MCF 10A (cell line): ENCODE results near the gene PLPPR5. TPM values are rescaled to one million over a fixed set of nuclear protein-coding genes. Genes with fewer than 3 reads are reported as not detected.
"Not testable (repeated sequence)": the region's sequence is repeated elsewhere in the genome, so short reads cannot be mapped to it uniquely, and the experiment has no call there.

Experiments used
- BruUV-seq: library from RNA; stranded (reverse); fragments of 400-500 nt; replicated peaks from 2 replicates; lab custom pipeline; 2021; lab: Mats Ljungman, UMichigan
- CTCF ChIA-PET: fragments of 300-600 bp; sonication (Branson Sonifier 250); formaldehyde crosslinking; extraction: SDS; loops from one replicate; lab custom pipeline; 2021; ENCODE audit warnings: antibody characterized with exemption, inconsistent platforms; lab: Yijun Ruan, JAX
- POLR2A ChIA-PET: fragments of 300-600, 350-650 bp; sonication (Branson Sonifier 250); formaldehyde crosslinking; extraction: SDS; loops from one replicate; lab custom pipeline; 2020; ENCODE audit warnings: antibody characterized with exemption, inconsistent platforms; lab: Yijun Ruan, JAX
- DNase-seq: peaks from one replicate; pipeline ENCODE4 v3.0.0-alpha.2; 2018; ENCODE audit not compliant: unreplicated experiment
- H3K27ac Mint-ChIP-seq: one replicate; pipeline ENCODE4 v1.8.0; 2022; ENCODE audit warnings: mild to moderate bottlenecking, low read depth, mixed read lengths; ENCODE audit not compliant: unreplicated experiment
- H3K27me3 Mint-ChIP-seq: one replicate; pipeline ENCODE4 v1.8.0; 2022; ENCODE audit warnings: mixed read lengths; ENCODE audit not compliant: insufficient read depth, unreplicated experiment
- H3K36me3 Mint-ChIP-seq: one replicate; pipeline ENCODE4 v1.8.0; 2022; ENCODE audit warnings: mild to moderate bottlenecking, moderate library complexity, mixed read lengths; ENCODE audit not compliant: insufficient read depth, unreplicated experiment
- H3K4me1 Mint-ChIP-seq: one replicate; pipeline ENCODE4 v1.8.0; 2022; ENCODE audit warnings: mixed read lengths; ENCODE audit not compliant: insufficient read depth, unreplicated experiment
- H3K4me3 Mint-ChIP-seq: one replicate; pipeline ENCODE4 v1.8.0; 2022; ENCODE audit warnings: mild to moderate bottlenecking, moderate library complexity, mixed read lengths; ENCODE audit not compliant: unreplicated experiment
- H3K9me3 Mint-ChIP-seq: one replicate; pipeline ENCODE4 v1.8.0; 2022; ENCODE audit warnings: mixed read lengths; ENCODE audit not compliant: unreplicated experiment
- intact Hi-C: fragments of 100-400 bp; cut with micrococcal nuclease; formaldehyde crosslinking; loops from 2 replicates; pipeline ENCODE4 v1.14.1; 2022
- total RNA-seq: library from RNA; stranded (reverse); gene quantifications from 2 replicates; pipeline ENCODE4 v1.2.3, GENCODE V29; 2022
- TF ChIP-seq, protein P1 (sequence below): fragments of 200-600 bp; IDR thresholded peaks from one replicate; pipeline ENCODE4 v1.8.0; 2022; ENCODE audit warnings: antibody characterized with exemption, mild to moderate bottlenecking; ENCODE audit not compliant: unreplicated experiment

The PLPPR5 gene
- total RNA-seq, 1 experiment from 2014 or later, result not detected

DNA sequence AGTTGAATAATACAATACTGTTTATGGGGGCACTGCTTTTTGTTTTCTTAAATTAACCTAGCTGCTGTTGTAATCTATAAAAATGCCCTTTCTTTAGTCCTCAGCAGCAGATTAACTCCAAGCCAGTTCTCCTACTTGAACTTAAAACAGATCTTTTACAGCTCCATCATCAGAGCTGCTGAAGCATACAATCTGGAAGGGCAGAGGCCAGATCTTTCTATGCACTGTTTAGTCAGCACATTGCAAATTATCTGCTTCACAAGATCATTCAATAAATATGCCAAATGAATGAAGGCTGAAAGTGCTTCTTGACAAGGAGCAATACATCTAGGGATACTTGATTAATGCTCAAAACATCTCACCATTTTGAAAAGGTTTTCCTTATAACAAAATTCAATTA, 115.8 kb downstream of the PLPPR5 start:
- H3K27ac Mint-ChIP-seq, result no peak overlapping the region
- BruUV-seq, result no TSS peak
- DNase-seq, result no peak
- H3K4me1 Mint-ChIP-seq, result no peaks in the 10 kb centered on the region
- H3K27me3 Mint-ChIP-seq, result no peaks in the 10 kb centered on the region
- H3K4me3 Mint-ChIP-seq, result no peak overlapping the region
- no peaks in the 10 kb centered on the region for H3K9me3 Mint-ChIP-seq
- H3K36me3 Mint-ChIP-seq, result no peaks in the 10 kb centered on the region
- ChIA-PET CTCF (interaction anchor here (0.5 kb wide), 1 partner anchor 292 kb away, joined by 5 read pairs; no protein-coding TSS in a partner anchor), POLR2A (no interaction called here)
- intact Hi-C loops, result loop anchor here (10.0 kb wide), 1 partner anchor 816 kb away; no protein-coding TSS in a partner anchor
- TF ChIP-seq, protein P1, sequence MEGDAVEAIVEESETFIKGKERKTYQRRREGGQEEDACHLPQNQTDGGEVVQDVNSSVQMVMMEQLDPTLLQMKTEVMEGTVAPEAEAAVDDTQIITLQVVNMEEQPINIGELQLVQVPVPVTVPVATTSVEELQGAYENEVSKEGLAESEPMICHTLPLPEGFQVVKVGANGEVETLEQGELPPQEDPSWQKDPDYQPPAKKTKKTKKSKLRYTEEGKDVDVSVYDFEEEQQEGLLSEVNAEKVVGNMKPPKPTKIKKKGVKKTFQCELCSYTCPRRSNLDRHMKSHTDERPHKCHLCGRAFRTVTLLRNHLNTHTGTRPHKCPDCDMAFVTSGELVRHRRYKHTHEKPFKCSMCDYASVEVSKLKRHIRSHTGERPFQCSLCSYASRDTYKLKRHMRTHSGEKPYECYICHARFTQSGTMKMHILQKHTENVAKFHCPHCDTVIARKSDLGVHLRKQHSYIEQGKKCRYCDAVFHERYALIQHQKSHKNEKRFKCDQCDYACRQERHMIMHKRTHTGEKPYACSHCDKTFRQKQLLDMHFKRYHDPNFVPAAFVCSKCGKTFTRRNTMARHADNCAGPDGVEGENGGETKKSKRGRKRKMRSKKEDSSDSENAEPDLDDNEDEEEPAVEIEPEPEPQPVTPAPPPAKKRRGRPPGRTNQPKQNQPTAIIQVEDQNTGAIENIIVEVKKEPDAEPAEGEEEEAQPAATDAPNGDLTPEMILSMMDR, result no peak

DNA sequence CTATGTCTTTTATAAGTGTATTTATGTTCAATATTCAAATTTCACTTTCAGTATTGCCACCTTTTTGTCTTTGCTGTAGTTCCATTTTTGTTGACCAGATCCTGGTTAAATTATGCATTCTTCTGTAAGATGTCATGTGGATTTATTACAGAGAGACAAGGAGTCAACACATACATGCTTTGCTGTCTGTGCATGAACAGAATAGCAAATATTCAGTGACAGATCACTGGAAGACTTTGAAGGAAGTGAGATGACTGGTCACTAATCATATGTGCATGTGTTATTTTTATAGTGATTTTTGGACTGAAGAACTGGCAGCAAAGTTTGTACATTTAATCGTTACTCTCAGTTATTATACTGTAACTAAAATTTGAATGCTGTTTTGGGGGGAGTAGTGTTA, 117.2 kb downstream of the PLPPR5 start:
- DNase-seq, result no peak
- Mint-ChIP-seq H3K27ac (no peak overlapping the region), H3K36me3 (no peaks in the 10 kb centered on the region), H3K9me3 (no peaks in the 10 kb centered on the region), H3K27me3 (no peaks in the 10 kb centered on the region), H3K4me3 (no peak overlapping the region), H3K4me1 (no peaks in the 10 kb centered on the region)
- TF ChIP-seq, protein P1, result no peak
- intact Hi-C loops, result loop anchor here (10.0 kb wide), 1 partner anchor 817 kb away; no protein-coding TSS in a partner anchor
- POLR2A ChIA-PET, result no interaction called here
- CTCF ChIA-PET, result interaction anchor here (0.6 to 1.1 kb wide), 4 partner anchors 24 to 1043 kb away, joined by 3 to 5 read pairs (median 4); no protein-coding TSS in a partner anchor
- no TSS peak for BruUV-seq

DNA sequence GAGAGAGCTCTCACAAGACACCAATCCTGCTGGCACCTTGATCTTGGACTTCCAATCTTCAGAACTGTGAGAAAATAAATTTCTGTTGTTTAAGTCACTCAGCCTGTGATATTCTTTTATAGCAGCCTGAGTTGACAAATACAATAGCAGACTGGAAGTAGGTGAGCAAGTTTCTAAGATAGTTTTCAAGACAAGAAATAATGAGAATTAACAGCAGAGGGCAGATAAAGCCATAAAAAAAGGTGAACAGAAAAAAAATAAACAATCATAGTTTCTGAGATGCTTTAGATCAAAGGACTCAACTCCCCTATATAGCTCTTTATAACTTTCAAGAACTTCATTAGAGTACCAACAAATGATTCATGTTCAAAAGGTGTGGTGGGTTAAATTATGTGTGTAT, 119.8 kb downstream of the PLPPR5 start:
- no peaks in the 10 kb centered on the region for H3K9me3 Mint-ChIP-seq
- H3K4me1 Mint-ChIP-seq, result no peaks in the 10 kb centered on the region
- ChIA-PET POLR2A (no interaction called here), CTCF (interaction anchor here (0.7 to 0.8 kb wide), 3 partner anchors 18 to 296 kb away, joined by 3 read pairs; no protein-coding TSS in a partner anchor)
- TF ChIP-seq, protein P1, result no peak
- no peak overlapping the region for H3K27ac Mint-ChIP-seq
- no TSS peak for BruUV-seq
- DNase-seq, result no peak
- H3K27me3 Mint-ChIP-seq, result no peaks in the 10 kb centered on the region
- intact Hi-C loops, result loop anchor here (5.0 to 10.0 kb wide), 2 partner anchors 292 to 820 kb away; no protein-coding TSS in a partner anchor
- H3K36me3 Mint-ChIP-seq, result no peaks in the 10 kb centered on the region
- no peak overlapping the region for H3K4me3 Mint-ChIP-seq

DNA sequence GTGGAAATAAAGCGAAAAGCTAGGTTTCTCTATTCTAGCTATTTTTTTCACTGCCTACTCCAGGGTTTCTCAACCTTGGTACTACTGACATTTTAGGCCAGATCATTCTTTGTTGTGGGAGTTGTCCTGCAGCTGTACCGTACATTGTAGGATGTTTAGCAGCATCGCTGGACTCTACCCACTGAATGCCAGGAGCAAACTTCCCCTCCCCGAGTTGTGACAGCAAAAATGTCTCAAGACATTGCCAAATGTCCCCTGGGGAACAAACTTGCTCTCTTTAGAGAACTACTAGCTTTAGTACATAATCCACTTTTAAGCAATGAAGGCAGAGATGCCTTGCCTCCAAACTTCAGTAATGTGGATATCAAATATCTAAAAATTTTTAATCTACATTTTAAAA, 122.8 kb downstream of the PLPPR5 start:
- Mint-ChIP-seq H3K36me3 (no peaks in the 10 kb centered on the region), H3K27ac (no peak overlapping the region), H3K27me3 (no peaks in the 10 kb centered on the region), H3K4me1 (no peaks in the 10 kb centered on the region), H3K4me3 (no peak overlapping the region), H3K9me3 (no peaks in the 10 kb centered on the region)
- DNase-seq, result no peak
- BruUV-seq, result no TSS peak
- TF ChIP-seq, protein P1, result no peak
- ChIA-PET CTCF (no interaction called here), POLR2A (no interaction called here)
- intact Hi-C loops, result loop anchor here (5.0 to 10.0 kb wide), 2 partner anchors 295 to 823 kb away; no protein-coding TSS in a partner anchor

DNA sequence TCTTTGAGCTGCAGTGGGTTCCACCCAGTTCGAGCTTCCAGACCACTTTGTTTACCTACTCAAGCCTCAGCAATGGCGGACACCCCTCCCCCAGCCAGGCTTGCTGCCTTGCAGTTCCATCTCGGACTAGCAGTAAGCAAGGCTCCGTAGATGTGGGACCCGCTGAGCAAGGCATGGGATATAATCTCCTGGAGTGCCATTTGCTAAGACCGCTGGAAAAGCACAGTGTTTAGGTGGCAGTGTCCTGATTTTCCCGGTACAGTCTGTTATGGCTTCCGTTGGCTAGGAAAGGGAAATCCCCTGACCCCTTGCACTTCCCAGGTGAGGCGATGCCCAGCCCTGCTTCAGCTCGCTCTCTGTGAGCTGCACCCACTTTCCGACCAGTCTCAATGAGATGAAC, 123.4 kb downstream of the PLPPR5 start:
- H3K27me3 Mint-ChIP-seq, POLR2A ChIA-PET, H3K4me3 Mint-ChIP-seq, H3K4me1 Mint-ChIP-seq, H3K27ac Mint-ChIP-seq, H3K36me3 Mint-ChIP-seq, H3K9me3 Mint-ChIP-seq, BruUV-seq, DNase-seq, CTCF ChIA-PET: not testable (repeated sequence)
- intact Hi-C loops, result loop anchor here (5.0 to 10.0 kb wide), 2 partner anchors 296 to 824 kb away; no protein-coding TSS in a partner anchor
